ENCODE data around the gene FRMD4B.

Gene FRMD4B

DNA sequence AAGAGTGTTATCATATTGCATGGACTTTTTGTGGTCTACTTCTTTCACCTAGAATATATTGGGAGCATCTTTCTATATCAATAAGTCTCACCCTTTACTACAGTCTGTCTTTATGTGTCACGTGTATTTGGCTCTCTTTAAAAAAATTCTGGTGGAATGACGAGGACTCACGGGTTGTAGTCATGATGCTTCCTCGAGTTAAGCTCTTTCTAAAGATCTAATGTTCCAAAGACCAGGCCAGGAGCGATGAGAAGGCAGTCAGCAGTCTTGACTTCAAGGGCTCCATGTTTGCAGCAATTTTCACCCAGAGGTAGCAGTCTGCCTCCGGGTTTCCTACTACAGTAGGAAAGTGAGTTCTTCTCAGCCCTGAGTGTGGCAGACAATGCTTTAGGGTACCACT is 88.9 kb downstream of the FRMD4B start:
- H3K4me3 ChIP-seq (ENCODE audit: low read depth, low read length): no peak overlapping the region
- DNase-seq (ENCODE audit: low read depth): no peak
- TF ChIP-seq, protein P1, sequence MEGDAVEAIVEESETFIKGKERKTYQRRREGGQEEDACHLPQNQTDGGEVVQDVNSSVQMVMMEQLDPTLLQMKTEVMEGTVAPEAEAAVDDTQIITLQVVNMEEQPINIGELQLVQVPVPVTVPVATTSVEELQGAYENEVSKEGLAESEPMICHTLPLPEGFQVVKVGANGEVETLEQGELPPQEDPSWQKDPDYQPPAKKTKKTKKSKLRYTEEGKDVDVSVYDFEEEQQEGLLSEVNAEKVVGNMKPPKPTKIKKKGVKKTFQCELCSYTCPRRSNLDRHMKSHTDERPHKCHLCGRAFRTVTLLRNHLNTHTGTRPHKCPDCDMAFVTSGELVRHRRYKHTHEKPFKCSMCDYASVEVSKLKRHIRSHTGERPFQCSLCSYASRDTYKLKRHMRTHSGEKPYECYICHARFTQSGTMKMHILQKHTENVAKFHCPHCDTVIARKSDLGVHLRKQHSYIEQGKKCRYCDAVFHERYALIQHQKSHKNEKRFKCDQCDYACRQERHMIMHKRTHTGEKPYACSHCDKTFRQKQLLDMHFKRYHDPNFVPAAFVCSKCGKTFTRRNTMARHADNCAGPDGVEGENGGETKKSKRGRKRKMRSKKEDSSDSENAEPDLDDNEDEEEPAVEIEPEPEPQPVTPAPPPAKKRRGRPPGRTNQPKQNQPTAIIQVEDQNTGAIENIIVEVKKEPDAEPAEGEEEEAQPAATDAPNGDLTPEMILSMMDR (IDR thresholded peaks at IDR 0.05; ENCODE audit: insufficient read depth, low read depth, low read length, missing control alignments): no peak

DNA sequence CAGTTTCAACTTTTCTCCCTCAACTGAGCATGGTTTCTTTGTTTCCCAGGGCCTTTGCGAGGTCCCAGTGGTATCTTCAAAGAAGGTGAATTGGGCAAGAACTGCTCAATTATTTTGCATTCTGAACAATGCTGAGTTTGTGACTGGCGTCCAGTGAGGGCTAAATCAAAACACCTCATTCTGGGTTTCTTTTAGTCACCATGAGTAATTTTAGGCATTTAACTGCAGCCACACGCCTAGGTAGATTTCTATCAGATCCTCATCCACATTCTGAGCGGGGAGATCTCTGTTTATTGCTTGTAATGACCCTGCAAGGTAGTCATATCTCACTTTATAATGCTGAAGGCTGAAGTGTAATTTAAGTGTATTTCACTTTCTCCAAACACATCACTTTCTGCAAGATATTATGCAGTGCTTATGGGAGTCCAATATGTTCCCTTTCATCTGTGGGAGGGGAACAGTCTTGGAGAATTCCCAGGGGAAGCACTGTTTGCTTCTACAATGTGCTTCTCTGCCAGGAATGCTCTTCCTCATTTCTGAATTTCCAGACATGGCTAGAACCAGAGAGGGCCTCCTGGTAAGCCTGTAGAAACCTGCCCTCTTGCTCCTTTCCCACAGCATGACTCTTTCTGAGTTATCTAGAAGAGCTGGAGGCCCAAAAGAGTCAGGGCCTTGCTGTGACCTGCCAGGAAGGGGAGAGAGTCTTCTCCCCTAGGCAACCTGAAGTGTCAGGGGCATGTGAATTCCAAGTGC is 91.7 kb downstream of the FRMD4B start:
- H3K4me3 ChIP-seq (ENCODE audit: low read depth, low read length): no peak overlapping the region
- TF ChIP-seq, protein P1 (IDR thresholded peaks at IDR 0.05; ENCODE audit: insufficient read depth, low read depth, low read length, missing control alignments): no peak
- peak; percentile 70 for DNase-seq (ENCODE audit: low read depth)

DNA sequence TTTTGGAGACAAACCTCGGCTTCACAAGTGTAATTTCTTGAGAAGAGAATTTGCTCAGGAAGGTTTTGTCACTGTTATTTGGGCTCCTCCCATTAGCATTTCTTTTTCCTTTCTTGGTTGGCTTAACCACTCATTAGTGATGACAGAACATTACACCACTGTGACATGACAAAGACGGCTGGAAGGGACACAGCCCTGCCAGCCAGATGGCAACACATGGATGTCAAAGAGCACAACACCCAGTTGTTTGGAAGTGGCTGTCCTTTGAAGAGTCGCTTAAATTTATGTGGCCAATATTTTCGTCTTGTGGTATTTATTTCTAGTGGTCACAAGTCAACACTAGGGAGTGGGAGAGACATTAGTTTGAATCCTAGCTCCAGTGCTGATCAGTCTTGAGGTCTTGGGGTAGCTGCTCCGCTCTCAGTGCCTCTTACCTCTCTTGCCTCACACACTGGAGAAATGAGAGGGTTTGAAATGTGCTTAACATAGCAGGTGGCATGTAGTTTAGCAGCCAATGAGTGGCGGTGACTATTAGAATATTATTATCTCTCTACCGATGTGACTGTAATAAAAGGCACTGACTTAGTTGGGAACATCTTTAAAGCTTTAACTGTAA is 92.8 kb downstream of the FRMD4B start:
- TF ChIP-seq, protein P1 (IDR thresholded peaks at IDR 0.05; ENCODE audit: insufficient read depth, low read depth, low read length, missing control alignments): no peak
- no peak overlapping the region for H3K4me3 ChIP-seq (ENCODE audit: low read depth, low read length)
- DNase-seq (ENCODE audit: low read depth): no peak

DNA sequence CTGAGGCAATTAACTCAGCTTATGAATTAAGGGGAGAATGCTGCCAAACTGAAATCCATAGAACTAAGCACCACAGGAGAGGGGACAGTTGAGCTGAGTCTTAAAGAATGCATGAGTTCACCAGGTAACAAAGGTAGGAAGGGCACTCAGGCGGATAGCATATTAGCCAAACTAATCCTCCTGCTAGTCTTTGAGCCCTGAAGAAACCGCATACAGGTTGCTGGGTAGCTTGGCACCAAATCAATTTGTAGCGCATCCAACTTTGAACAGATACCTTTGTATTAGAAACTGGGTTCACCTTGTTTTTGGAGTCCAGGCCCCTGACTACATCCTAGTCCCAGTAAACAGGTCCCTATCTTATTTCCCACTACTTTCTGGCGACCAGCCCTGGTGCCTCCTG is 93.7 kb downstream of the FRMD4B start:
- TF ChIP-seq, protein P1 (IDR thresholded peaks at IDR 0.05; ENCODE audit: insufficient read depth, low read depth, low read length, missing control alignments): no peak
- no peak for DNase-seq (ENCODE audit: low read depth)
- H3K4me3 ChIP-seq (ENCODE audit: low read depth, low read length): no peak overlapping the region

DNA sequence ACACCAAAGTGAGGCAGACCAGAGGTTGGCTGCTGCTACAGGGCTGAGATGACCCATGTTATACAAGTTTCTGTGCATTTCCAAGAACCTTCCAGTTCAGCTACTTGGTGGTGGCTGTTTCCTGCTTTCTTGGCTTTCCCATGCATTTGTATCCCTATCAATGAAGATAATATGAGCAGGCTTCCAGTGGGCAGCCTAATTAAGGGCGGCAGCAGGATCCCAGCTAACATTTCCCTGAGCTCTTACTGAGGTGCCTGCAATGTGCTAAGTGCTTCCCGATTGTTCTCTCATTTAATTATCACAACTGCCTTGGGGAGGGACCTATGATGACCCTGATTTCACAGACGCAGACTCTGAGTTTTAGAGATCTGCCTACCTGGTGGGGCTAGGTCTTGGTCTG is 95.5 kb downstream of the FRMD4B start:
- TF ChIP-seq, protein P1 (IDR thresholded peaks at IDR 0.05; ENCODE audit: insufficient read depth, low read depth, low read length, missing control alignments): no peak
- H3K4me3 ChIP-seq (ENCODE audit: low read depth, low read length): no peak overlapping the region
- no peak for DNase-seq (ENCODE audit: low read depth)

DNA sequence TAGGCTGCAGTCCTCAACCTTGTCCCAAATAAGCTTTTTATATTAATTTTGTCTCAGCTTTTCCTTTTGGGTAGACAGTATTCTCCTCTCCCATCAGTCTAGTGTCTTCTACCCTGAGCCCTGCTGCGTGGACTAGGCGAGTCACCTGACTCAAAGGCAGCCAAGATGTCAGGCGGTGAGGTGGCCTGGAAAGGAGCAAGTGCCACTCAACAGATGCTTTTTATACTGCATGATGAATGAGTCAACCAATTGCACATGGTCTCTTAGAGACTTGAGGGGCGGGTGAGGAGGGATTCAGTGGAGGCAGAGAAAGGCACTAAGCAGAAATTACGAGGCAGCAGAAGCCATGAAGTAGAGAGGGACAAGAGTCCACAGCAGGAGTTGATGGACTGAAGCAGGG is 95.9 kb downstream of the FRMD4B start:
- no peak overlapping the region for H3K4me3 ChIP-seq (ENCODE audit: low read depth, low read length)
- peak; percentile 2 for DNase-seq (ENCODE audit: low read depth)
- TF ChIP-seq, protein P1 (IDR thresholded peaks at IDR 0.05; ENCODE audit: insufficient read depth, low read depth, low read length, missing control alignments): no peak
